Measurements from ENCODE around the gene PNP. TPM values are rescaled to one million over a fixed set of nuclear protein-coding genes. Genes with fewer than 3 reads are reported as not detected.

Gene PNP
- total RNA-seq, 1 experiment from 2014 or later = 87.5 TPM

GRCh38 chr14:20460458-20461224, 8.6 kb upstream of the PNP start:
- Histone ChIP-seq H3T11ph (ENCODE audit: low read length) (no peak overlapping the region), H2AK5ac (ENCODE audit: insufficient read length, low read length) (no peak overlapping the region), H3K18ac (ENCODE audit: insufficient read length, low read depth, low read length) (peak overlapping the region; percentile 68), H2BK120ac (ENCODE audit: low read depth, low read length, poor library complexity, severe bottlenecking) (no peak overlapping the region), H2BK15ac (ENCODE audit: low read depth, low read length) (no peak overlapping the region), H2AFZ (ENCODE audit: low read length) (no peak overlapping the region), H3K23me2 (ENCODE audit: insufficient read length, low read depth, low read length, poor library complexity, severe bottlenecking) (peaks cover 8% of the 10 kb centered on the region), H2BK12ac (ENCODE audit: insufficient read length, low read depth, low read length) (no peak overlapping the region), H3K27me3 (ENCODE audit: insufficient read depth, low read length) (no peaks in the 10 kb centered on the region), H3K79me1 (ENCODE audit: insufficient read depth, low read depth, low read length, poor library complexity, severe bottlenecking) (peaks cover 6% of the 10 kb centered on the region), H3K79me2 (ENCODE audit: insufficient read depth, low read length) (peaks cover 11% of the 10 kb centered on the region; the same call in 1 of the 2 replicates), H3K9me3 (ENCODE audit: control insufficient read depth, low read depth, low read length) (no peaks in the 10 kb centered on the region), H2BK5ac (ENCODE audit: insufficient read length, low read length) (no peak overlapping the region), H2BK20ac (ENCODE audit: low read depth, low read length, poor library complexity, severe bottlenecking) (no peak overlapping the region), H4K5ac (ENCODE audit: insufficient read length, low read depth, low read length) (no peak overlapping the region), H3K9ac (ENCODE audit: extremely low read depth, insufficient read length, low read length) (peak overlapping the region; percentile 72), H3K56ac (ENCODE audit: insufficient read length, low read depth, low read length) (no peak overlapping the region), H4K20me1 (ENCODE audit: control insufficient read depth, insufficient read depth, insufficient read length) (no peaks in the 10 kb centered on the region), H4K8ac (replicated peaks; ENCODE audit: insufficient read length, low read depth, low read length) (no peak overlapping the region), H3K23ac (ENCODE audit: insufficient read length, low read depth, low read length) (no peak overlapping the region), H4K91ac (ENCODE audit: insufficient read length, low read depth, low read length) (no peak overlapping the region), H3K4me2 (ENCODE audit: insufficient read depth, insufficient read length, low read length) (peak overlapping the region; percentile 95), H3K4me1 (ENCODE audit: insufficient read depth, low read length) (no peaks in the 10 kb centered on the region; the same call in 1 of the 2 replicates), H3K14ac (ENCODE audit: insufficient read depth, low read length) (peak overlapping the region; percentile 85), H3K4ac (ENCODE audit: low read depth, low read length) (no peak overlapping the region), H3K27ac (ENCODE audit: insufficient read length, low read depth, low read length) (no peak overlapping the region)
- Mint-ChIP-seq H3K4me1 (peaks cover 18 to 26% of the 10 kb centered on the region in 2 experiments), H3K9me3 (peaks cover 4 to 5% of the 10 kb centered on the region in 2 experiments; a peak in 3 of 5 replicates), H3K36me3 (ENCODE audit: insufficient read depth in 1 of 3, low read depth in 3 of 3) (peaks cover 0 to 24% (median 18%) of the 10 kb centered on the region in 3 experiments), H3K27ac (peak overlapping the region; percentile 84 to 95 (median 90); a peak in 6 of 7 replicates), H3K27me3 (ENCODE audit: low read depth) (no peaks in the 10 kb centered on the region; the same call in 1 of the 2 replicates), H3K4me3 (peak overlapping the region; percentile 89 to 93)
- WGBS (ENCODE audit: extremely low coverage, insufficient read length, low lambda C conversion rate) = no CpG with 5 or more reads among the region's 32 CpGs
- peak; percentile 63 for DNase-seq
- no peak for TF ChIP-seq CTCF (conservative IDR thresholded peaks at IDR 0.05)

All from H9 (cell line).